NCI-H1436 treated with DMSO at 0.1 percent for 48 hours (cell line): Measurements from ENCODE around the gene ETV1.
"Not testable (repeated sequence)": the region's sequence is repeated elsewhere in the genome, so short reads cannot be mapped to it uniquely, and the experiment has no call there.

Experiments used
- DNase-seq: peaks from one replicate; lab custom pipeline; 2025; lab: John Stamatoyannopoulos, UW

Gene ETV1

GRCh38 chr7:13921062-13921461 is 68.4 kb downstream of the ETV1 start:
- DNase-seq, result no peak

- peak; percentile 91 for DNase-seq
Measured at GRCh38 chr7:13920053-13920697, 69.3 kb downstream of the ETV1 start.

- not testable (repeated sequence) for DNase-seq
Measured at GRCh38 chr7:13918333-13918732, 71.1 kb downstream of the ETV1 start.

- DNase-seq, result not testable (repeated sequence)
Measured at GRCh38 chr7:13917103-13917502, 72.4 kb downstream of the ETV1 start.

- DNase-seq, result no peak
Measured at GRCh38 chr7:13915891-13916290, 73.6 kb downstream of the ETV1 start.

- DNase-seq, result no peak
Measured at GRCh38 chr7:13912715-13913278, 76.7 kb downstream of the ETV1 start.

GRCh38 chr7:13911909-13912308 is 77.6 kb downstream of the ETV1 start:
- no peak for DNase-seq

DNA sequence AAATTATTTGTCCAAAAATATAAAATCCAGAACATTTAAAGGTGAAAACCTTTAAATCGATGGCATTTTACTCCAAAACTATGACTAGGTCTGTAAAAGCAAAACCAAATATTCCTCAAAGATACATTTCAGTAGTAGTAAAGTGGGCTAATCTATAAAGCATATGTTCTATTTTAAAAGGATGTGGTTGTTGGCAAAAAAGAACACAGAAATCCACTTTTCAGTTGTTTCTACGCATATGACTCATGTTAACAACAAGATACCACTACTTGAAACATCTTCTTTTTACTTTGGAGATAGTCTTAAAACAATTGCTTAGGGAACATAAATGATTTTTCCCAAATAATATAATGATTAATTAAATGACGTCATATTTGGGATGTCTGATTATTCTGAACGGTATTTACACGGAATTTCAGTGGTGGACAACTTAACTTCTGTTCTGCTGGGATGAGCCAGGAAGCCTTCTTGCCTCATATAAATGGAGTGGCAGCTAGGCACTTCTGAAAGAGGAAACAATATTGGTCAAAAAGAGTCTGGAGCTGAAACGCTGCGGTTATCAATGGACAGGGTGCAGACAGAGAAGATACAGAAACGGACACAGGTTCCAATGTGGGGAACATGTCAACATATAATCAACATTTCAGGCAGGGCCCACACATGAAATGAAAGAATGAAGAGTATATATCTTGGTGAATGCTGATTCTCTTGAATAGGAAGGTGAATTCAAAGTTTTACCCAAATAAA is 78.5 kb downstream of the ETV1 start:
- DNase-seq, result no peak

GRCh38 chr7:13908667-13909397 is 80.6 kb downstream of the ETV1 start:
- DNase-seq, result peak; percentile 89

GRCh38 chr7:13907831-13908230 is 81.6 kb downstream of the ETV1 start:
- DNase-seq, result no peak

DNA sequence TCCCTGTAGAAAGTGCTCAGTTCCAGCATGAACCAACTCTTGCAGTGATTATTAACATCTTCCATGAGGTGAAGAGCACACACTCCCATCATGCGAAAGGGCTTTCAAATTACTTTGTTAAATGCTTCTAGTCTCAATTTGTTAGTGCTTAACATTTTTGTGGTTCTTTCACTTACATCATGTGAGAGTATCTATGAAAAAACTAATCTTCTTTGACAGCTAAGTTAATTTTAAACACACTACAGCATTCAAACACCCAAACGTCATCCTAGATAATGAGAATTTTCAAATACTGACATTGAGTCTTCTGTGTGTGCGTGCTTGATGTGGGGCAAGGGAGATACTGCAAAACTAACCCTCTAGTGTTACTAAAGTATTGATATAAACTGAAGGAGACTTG is 84.8 kb downstream of the ETV1 start:
- DNase-seq, result no peak

DNA sequence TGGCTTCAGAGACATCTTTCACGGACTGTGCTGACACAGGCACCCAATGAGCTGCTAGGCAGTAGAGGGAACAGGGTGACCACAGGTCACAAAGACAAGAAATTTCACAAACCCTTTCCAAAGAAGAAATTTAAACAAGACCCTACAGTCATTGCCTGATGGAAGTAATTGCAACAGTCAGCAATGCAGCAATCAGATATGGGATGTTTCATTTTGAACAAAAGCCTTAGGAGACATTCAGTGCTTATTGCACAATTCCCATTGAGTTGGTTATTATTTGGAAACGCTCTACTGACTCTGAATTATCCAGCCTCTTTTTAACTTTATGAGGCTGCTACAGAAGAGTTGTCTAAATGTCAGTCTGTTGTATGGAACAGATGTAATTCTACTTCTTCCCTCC is 85.5 kb downstream of the ETV1 start:
- peak; percentile 81 for DNase-seq

DNA sequence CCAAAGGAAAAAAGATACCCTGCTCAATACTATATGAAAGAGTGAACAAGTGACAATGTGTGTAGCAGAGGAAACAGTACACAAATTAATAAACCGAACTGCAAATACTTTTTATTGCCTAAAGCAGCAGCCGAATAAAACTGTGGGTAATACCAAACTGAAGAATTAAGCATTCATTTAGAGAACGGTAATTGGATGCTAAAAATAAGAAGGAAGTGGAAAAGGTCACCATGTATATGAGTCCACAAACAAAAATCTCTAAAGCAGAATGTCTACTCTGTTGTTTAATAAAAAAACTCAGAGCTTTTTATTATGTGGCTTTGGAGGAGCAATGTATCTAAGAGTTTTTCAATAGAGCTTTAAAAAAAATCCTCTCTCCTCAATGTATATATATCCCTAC is 87.9 kb downstream of the ETV1 start:
- DNase-seq, result no peak

GRCh38 chr7:13898957-13899670 is 90.4 kb downstream of the ETV1 start:
- DNase-seq, result no peak

DNA sequence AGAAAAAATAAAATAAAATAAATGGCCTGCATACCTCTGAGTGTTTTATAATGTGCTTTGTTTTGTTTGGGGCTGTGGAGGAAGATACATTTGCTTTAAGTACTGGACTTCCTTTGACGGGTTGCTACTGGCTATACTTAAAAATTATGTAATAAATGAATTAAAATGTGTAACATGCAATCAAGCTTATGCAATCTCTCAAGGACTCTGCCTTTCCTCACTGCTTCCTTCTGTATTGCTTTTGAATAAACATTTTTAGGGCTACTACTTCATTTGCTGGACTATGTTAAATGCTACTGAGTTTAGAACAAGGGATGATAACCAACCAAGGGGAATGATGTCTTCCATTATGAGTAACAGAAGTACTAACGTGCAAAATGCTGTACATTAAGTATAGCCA is 91.6 kb downstream of the ETV1 start:
- no peak for DNase-seq

DNA sequence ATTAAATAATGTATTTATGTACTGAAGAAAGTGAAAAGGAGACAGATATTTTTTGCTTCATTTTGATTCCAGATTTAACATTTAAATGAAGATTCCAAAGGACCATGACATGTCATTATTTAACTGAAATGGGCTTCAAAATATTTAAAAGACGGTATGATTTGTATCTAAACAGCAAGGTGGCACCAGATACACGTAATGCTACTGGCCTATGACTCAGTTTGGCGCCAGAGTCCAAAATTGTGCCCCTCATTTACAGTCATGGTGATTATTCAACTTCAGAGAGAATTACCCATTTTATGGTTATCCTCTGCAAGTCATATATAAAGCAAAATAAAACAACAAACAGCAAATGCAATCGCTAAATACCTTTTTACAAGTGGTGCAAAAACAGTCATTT is 94.5 kb downstream of the ETV1 start:
- DNase-seq, result no peak

DNA sequence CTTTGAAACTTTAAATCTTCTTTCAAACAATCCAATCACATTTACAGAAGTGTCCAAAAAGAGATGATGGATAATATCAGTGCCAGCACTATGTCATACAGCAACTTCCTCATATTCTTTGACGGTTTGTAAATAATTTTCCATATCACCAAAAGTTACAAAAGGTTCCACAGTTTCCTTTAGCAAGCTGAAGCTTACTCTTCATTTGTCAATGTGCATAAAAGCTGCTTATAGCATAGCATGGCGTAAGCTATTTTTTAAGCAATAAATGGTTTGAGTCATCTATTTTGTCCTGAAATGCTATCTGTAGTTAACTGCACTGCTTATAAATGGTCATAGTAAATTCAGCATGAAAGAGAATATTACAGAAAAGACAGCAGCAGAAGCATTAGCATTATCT is 95.1 kb downstream of the ETV1 start:
- DNase-seq, result no peak

DNA sequence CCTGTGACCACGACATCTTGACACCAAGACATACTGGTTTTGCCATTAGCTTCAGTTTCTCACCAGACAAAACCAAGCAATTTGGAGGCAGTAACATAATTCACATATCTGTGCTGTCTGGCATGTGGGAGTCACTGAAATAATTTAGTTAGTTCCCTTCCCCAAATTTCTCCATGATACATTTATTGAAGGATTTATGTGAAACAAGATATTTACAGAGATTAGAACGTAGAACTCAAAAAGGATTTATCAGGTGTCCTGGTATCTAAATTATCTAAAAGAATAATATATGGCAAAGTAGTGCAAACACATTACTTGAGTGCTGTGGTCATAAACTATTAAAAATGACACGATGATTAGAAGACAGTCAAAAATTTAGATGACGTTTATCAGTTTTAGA is 98.7 kb downstream of the ETV1 start:
- DNase-seq, result no peak

DNA sequence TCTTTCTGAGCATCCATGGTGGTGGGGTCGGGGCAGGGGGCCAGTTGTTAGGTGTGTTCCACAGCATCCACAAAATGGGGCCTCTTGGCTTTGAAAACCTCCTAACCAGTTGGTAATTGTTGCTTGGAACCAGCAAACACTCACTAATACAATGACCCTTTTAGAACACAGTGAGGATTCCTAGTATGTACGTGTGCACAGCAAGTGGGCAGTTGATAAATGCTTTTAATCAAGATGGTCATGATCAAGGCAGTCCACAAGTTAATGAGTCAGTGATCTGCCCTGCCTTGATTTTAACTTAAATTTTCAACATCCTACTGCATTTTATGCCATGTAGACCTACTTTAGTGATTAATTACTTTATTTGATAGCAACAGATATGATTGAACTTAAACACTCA is 103.1 kb downstream of the ETV1 start:
- no peak for DNase-seq

GRCh38 chr7:13882051-13882450 is 107.4 kb downstream of the ETV1 start:
- DNase-seq, result no peak

DNA sequence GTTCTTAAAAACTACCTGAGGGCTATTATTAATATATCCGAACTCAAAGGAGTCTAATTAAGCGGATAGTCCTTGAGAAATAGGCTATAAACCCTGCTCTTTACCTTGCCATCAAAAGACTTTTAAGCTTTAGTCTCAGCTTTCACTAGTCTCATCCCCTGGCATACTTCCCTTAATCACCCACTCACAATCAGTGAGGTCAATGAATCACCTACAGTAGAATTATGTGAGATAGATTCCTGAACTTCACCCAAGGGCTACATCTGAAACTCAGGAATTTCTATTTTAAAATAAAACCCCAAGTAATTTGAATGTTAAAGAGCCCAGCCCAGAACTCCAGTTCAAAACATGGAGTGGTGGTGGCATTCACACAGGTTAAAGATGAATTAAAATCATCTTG is 108.7 kb downstream of the ETV1 start:
- DNase-seq, result no peak

GRCh38 chr7:13879994-13880686 is 109.3 kb downstream of the ETV1 start:
- DNase-seq, result no peak
